ENCODE data around the gene SLC6A3.

DNA sequence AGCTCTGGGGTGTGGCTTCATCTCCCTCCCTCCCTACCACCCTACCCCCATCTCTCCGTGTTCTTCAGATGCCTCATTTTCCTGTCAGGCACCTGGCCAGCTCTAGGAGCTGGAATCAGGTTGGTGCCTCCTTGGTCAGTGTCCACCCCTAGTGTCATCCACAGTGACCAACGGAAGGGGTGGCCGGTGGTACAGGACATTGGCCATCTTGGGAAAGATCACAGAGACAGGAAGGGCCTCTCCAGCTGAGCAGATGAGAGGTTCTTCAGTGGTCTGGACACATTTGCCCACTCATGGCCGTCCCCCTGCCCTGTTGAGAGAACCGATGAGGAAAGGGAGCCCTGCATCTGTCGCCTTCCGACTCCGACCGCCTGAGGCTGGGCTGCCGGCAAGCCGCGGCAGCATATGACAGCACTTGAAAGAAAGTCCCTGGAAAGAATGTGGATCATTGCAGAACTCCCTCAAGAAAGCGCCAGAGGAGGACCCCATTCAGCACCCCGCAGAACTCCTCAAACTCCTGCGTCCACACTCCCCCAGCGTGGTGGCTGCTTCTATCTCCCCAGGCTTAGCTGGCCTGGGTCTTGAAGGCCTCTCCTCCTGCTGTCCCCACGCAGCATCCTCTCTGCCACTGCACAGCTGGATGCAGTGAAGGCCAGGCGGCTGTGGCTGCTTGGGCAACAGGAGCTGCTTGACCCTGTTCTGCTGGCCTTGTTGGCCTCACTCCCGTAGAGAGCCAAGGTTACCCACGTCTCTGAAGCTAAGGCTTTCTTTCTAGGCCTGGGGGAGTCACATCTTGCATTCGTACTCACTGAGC, 98.4 kb downstream of the SLC6A3 start:
- TF ChIP-seq, protein P1, sequence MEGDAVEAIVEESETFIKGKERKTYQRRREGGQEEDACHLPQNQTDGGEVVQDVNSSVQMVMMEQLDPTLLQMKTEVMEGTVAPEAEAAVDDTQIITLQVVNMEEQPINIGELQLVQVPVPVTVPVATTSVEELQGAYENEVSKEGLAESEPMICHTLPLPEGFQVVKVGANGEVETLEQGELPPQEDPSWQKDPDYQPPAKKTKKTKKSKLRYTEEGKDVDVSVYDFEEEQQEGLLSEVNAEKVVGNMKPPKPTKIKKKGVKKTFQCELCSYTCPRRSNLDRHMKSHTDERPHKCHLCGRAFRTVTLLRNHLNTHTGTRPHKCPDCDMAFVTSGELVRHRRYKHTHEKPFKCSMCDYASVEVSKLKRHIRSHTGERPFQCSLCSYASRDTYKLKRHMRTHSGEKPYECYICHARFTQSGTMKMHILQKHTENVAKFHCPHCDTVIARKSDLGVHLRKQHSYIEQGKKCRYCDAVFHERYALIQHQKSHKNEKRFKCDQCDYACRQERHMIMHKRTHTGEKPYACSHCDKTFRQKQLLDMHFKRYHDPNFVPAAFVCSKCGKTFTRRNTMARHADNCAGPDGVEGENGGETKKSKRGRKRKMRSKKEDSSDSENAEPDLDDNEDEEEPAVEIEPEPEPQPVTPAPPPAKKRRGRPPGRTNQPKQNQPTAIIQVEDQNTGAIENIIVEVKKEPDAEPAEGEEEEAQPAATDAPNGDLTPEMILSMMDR (IDR thresholded peaks at IDR 0.05) = no peak
- TF ChIP-seq EZH2 (IDR thresholded peaks at IDR 0.05; ENCODE audit: borderline replicate concordance, insufficient read depth, low read depth, low read length, poor library complexity, severe bottlenecking) = no peak

All from B cell (primary cell).